Osteoblast (primary cell): ENCODE data around the gene LRRK1. TPM values are rescaled to one million over a fixed set of nuclear protein-coding genes. Genes with fewer than 3 reads are reported as not detected.

Experiments used
- DNase-seq: peaks from one replicate; pipeline ENCODE4 v3.0.0; 2011; ENCODE audit warnings: low spot score, mixed read lengths; ENCODE audit not compliant: insufficient read length; ENCODE audit errors: missing footprints
- H2AFZ ChIP-seq: 2 replicates; pipeline ENCODE4 v1.6.0; 2011; ENCODE audit warnings: mild to moderate bottlenecking, low read length
- H3K27ac ChIP-seq: 2 replicates; pipeline ENCODE4 v1.5.1; 2011; ENCODE audit warnings: mild to moderate bottlenecking, low read depth, low read length, moderate library complexity
- H3K27me3 ChIP-seq: 2 replicates; pipeline ENCODE4 v1.6.0; 2012; ENCODE audit warnings: mild to moderate bottlenecking, control low read depth, inconsistent platforms, low read length, moderate library complexity; ENCODE audit not compliant: insufficient read depth
- H3K36me3 ChIP-seq: 2 replicates; pipeline ENCODE4 v1.5.1; 2011; ENCODE audit warnings: mild to moderate bottlenecking, low read length, control low read depth, moderate library complexity; ENCODE audit not compliant: insufficient read depth
- H3K4me1 ChIP-seq: 2 replicates; pipeline ENCODE4 v1.5.1; 2011; ENCODE audit warnings: mild to moderate bottlenecking, low read length, control low read depth, moderate library complexity; ENCODE audit not compliant: insufficient read depth
- H3K4me2 ChIP-seq: 2 replicates; pipeline ENCODE4 v1.6.0; 2011; ENCODE audit warnings: mild to moderate bottlenecking, low read length; ENCODE audit not compliant: insufficient read depth
- H3K4me3 ChIP-seq: fragments of 200-600 bp; sonication (generic); 3 replicates; pipeline ENCODE4 v1.5.1; 2012; ENCODE audit warnings: mild to moderate bottlenecking, low read length, inconsistent platforms; ENCODE audit not compliant: insufficient read depth
- H3K79me2 ChIP-seq: 2 replicates; pipeline ENCODE4 v1.6.0; 2012; ENCODE audit warnings: mild to moderate bottlenecking, low read length, control low read depth, inconsistent platforms; ENCODE audit not compliant: insufficient read depth
- H3K9me3 ChIP-seq: 2 replicates; pipeline ENCODE4 v1.5.1; 2011; ENCODE audit warnings: low read depth, low read length, control low read depth
- H4K20me1 ChIP-seq: 2 replicates; pipeline ENCODE4 v1.6.0; 2012; ENCODE audit warnings: mild to moderate bottlenecking, low read length, control low read depth; ENCODE audit not compliant: insufficient read depth
- CTCF ChIP-seq: IDR thresholded peaks from 2 replicates; pipeline ENCODE4 v1.5.1; 2011; ENCODE audit warnings: mild to moderate bottlenecking, low read depth, low read length, moderate library complexity; ENCODE audit errors: extremely low read depth
- total RNA-seq: library from RNA; depleted of rRNA; stranded (reverse); fragments of >200 nt; gene quantifications from 2 replicates; pipeline ENCODE4 v1.2.3, GENCODE V29; 2012

LRRK1 gene
- total RNA-seq, 1 donor: 15.2 TPM

GRCh38 chr15:101101676-101102075, 182.5 kb downstream of the LRRK1 start:
- no peak for TF ChIP-seq CTCF
- Histone ChIP-seq H3K36me3 (no peaks in the 10 kb centered on the region), H3K4me3 (no peak overlapping the region), H3K79me2 (no peaks in the 10 kb centered on the region), H3K9me3 (no peaks in the 10 kb centered on the region), H3K27ac (no peak overlapping the region), H4K20me1 (no peaks in the 10 kb centered on the region), H3K4me1 (no peaks in the 10 kb centered on the region), H2AFZ (no peak overlapping the region), H3K27me3 (no peaks in the 10 kb centered on the region), H3K4me2 (no peak overlapping the region)
- peak; percentile 27 for DNase-seq

- no peak overlapping the region for H3K4me2 ChIP-seq
- no peaks in the 10 kb centered on the region for H3K27me3 ChIP-seq
- no peak overlapping the region for H3K27ac ChIP-seq
- H4K20me1 ChIP-seq: no peaks in the 10 kb centered on the region
- H3K9me3 ChIP-seq: no peaks in the 10 kb centered on the region
- peak; percentile 60 for DNase-seq
- H3K4me3 ChIP-seq: no peak overlapping the region
- TF ChIP-seq CTCF: no peak
- no peaks in the 10 kb centered on the region for H3K79me2 ChIP-seq
- H2AFZ ChIP-seq: no peak overlapping the region
- no peaks in the 10 kb centered on the region for H3K4me1 ChIP-seq
- no peaks in the 10 kb centered on the region for H3K36me3 ChIP-seq
These were observed 183.6 kb downstream of the LRRK1 start for GRCh38 chr15:101102746-101103145.

GRCh38 chr15:101103598-101103997, 184.4 kb downstream of the LRRK1 start:
- no peaks in the 10 kb centered on the region for H3K79me2 ChIP-seq
- H3K9me3 ChIP-seq: no peaks in the 10 kb centered on the region
- H4K20me1 ChIP-seq: no peaks in the 10 kb centered on the region
- H3K4me2 ChIP-seq: no peak overlapping the region
- no peak overlapping the region for H3K27ac ChIP-seq
- peak; percentile 17 for DNase-seq
- no peaks in the 10 kb centered on the region for H3K4me1 ChIP-seq
- no peaks in the 10 kb centered on the region for H3K27me3 ChIP-seq
- no peak overlapping the region for H3K4me3 ChIP-seq
- H3K36me3 ChIP-seq: no peaks in the 10 kb centered on the region
- no peak overlapping the region for H2AFZ ChIP-seq
- TF ChIP-seq CTCF: no peak

GRCh38 chr15:101104141-101104540, 185.0 kb downstream of the LRRK1 start:
- Histone ChIP-seq H4K20me1 (no peaks in the 10 kb centered on the region), H2AFZ (no peak overlapping the region), H3K27me3 (no peaks in the 10 kb centered on the region), H3K4me3 (no peak overlapping the region), H3K27ac (no peak overlapping the region), H3K4me2 (no peak overlapping the region), H3K9me3 (no peaks in the 10 kb centered on the region), H3K79me2 (no peaks in the 10 kb centered on the region), H3K36me3 (no peaks in the 10 kb centered on the region), H3K4me1 (no peaks in the 10 kb centered on the region)
- no peak for TF ChIP-seq CTCF
- peak; percentile 80 for DNase-seq
